Neural cell (in vitro differentiated cells): ENCODE data around the gene CACNA1S. TPM values are rescaled to one million over a fixed set of nuclear protein-coding genes. Genes with fewer than 3 reads are reported as not detected.

ENCODE experiments used
- H2AFZ ChIP-seq: fragments of 200-600, 300-800 bp; sonication (generic), shearing (Covaris generic); 2 replicates; pipeline ENCODE4 v1.6.0; 2014; ENCODE audit warnings: low read depth, mild to moderate bottlenecking, antibody characterized with exemption, low read length, moderate library complexity
- H3F3A ChIP-seq: fragments of 200-600 bp; shearing (Covaris generic); 2 replicates; pipeline ENCODE4 v1.6.1; 2016; ENCODE audit warnings: mild to moderate bottlenecking, moderate library complexity, mixed read lengths, antibody characterized with exemption, low read length; ENCODE audit not compliant: insufficient read depth, poor library complexity, severe bottlenecking
- H3K27ac ChIP-seq: fragments of 200-600, 300-800 bp; sonication (generic), shearing (Covaris generic); 2 replicates; pipeline ENCODE4 v1.5.1; 2014; ENCODE audit warnings: mild to moderate bottlenecking, low read length, moderate library complexity
- H3K27me3 ChIP-seq: fragments of 300-800, 200-600 bp; sonication (generic), shearing (Covaris generic); 2 replicates; pipeline ENCODE4 v1.6.0; 2014; ENCODE audit warnings: mild to moderate bottlenecking, low read depth, low read length, moderate library complexity; ENCODE audit not compliant: insufficient read depth
- H3K36me3 ChIP-seq: fragments of 300-800, 200-600 bp; sonication (generic), shearing (Covaris generic); 2 replicates; pipeline ENCODE4 v1.5.1; 2014; ENCODE audit warnings: mild to moderate bottlenecking, antibody characterized with exemption, low read length, moderate library complexity; ENCODE audit not compliant: insufficient read depth
- H3K4me2 ChIP-seq: fragments of 300-800, 200-600 bp; sonication (generic), shearing (Covaris generic); 2 replicates; pipeline ENCODE4 v1.6.0; 2014; ENCODE audit warnings: mild to moderate bottlenecking, low read length
- H3K4me3 ChIP-seq: fragments of 300-800, 200-600 bp; sonication (generic), shearing (Covaris generic); 2 replicates; pipeline ENCODE4 v1.5.1; 2014; ENCODE audit warnings: mild to moderate bottlenecking, low read length, moderate library complexity
- H3K79me2 ChIP-seq: fragments of 200-600 bp; shearing (Covaris generic); replicated peaks from 2 replicates; pipeline ENCODE4 v1.6.0; 2014; ENCODE audit warnings: mild to moderate bottlenecking, low read length, moderate library complexity; ENCODE audit not compliant: insufficient read depth
- H3K9ac ChIP-seq: fragments of 300-800, 200-600 bp; sonication (generic), shearing (Covaris generic); 2 replicates; pipeline ENCODE4 v1.6.1; 2016; ENCODE audit warnings: mild to moderate bottlenecking, low read length, mixed read lengths
- H3K9me2 ChIP-seq: fragments of 200-600 bp; shearing (Covaris generic); 2 replicates; pipeline ENCODE4 v1.6.1; 2016; ENCODE audit warnings: mild to moderate bottlenecking, low read length, mixed read lengths; ENCODE audit not compliant: insufficient read depth
- H3K9me3 ChIP-seq: fragments of 200-600, 300-800 bp; sonication (generic), shearing (Covaris generic); 2 replicates; pipeline ENCODE4 v1.6.1; 2016; ENCODE audit warnings: mild to moderate bottlenecking, mixed run types, low read length, moderate library complexity, mixed read lengths
- H4K20me1 ChIP-seq: fragments of 200-600 bp; shearing (Covaris generic); 2 replicates; pipeline ENCODE4 v1.6.1; 2016; ENCODE audit warnings: mild to moderate bottlenecking, mixed run types; ENCODE audit not compliant: insufficient read depth
- EP300 ChIP-seq: fragments of 450-650 bp; conservative IDR thresholded peaks from 2 replicates; pipeline ENCODE4 v1.6.1; 2014; ENCODE audit warnings: antibody characterized with exemption, mild to moderate bottlenecking, moderate library complexity; ENCODE audit not compliant: poor library complexity, severe bottlenecking
- EZH2 ChIP-seq: fragments of 200-600, 300-800 bp; shearing (Covaris generic), sonication (generic); IDR thresholded peaks from 2 replicates; pipeline ENCODE4 v1.6.1; 2014; ENCODE audit warnings: antibody characterized with exemption, low read length, borderline replicate concordance, mild to moderate bottlenecking; ENCODE audit not compliant: insufficient read depth, poor library complexity, severe bottlenecking
- MXI1 ChIP-seq: fragments of 450-650 bp; conservative IDR thresholded peaks from 2 replicates; pipeline ENCODE4 v1.6.1; 2014; ENCODE audit warnings: antibody characterized with exemption, mild to moderate bottlenecking; ENCODE audit not compliant: poor library complexity, severe bottlenecking
- POLR2AphosphoS5 ChIP-seq: IDR thresholded peaks from 2 replicates; pipeline ENCODE4 v1.6.1; 2012
- RAD21 ChIP-seq: fragments of 450-650 bp; conservative IDR thresholded peaks from 2 replicates; pipeline ENCODE4 v1.6.1; 2014; ENCODE audit warnings: antibody characterized with exemption, mild to moderate bottlenecking, moderate library complexity
- SMC3 ChIP-seq: fragments of 450-650 bp; conservative IDR thresholded peaks from 2 replicates; pipeline ENCODE4 v1.6.1; 2014; ENCODE audit warnings: antibody characterized with exemption, mild to moderate bottlenecking, moderate library complexity; ENCODE audit not compliant: poor library complexity
- TAF1 ChIP-seq: IDR thresholded peaks from 2 replicates; pipeline ENCODE4 v1.6.1; 2012; ENCODE audit warnings: low read depth
- polyA plus RNA-seq: library from polyadenylated mRNA; depleted of rRNA; stranded (reverse); fragments of >200 nt; gene quantifications from 2 replicates; pipeline ENCODE4 v1.2.3, GENCODE V29; 2014
- TF ChIP-seq, protein P1 (sequence below): fragments of 450-650 bp; IDR thresholded peaks from 2 replicates; pipeline ENCODE4 v1.5.1; 2014; ENCODE audit warnings: antibody characterized with exemption, mild to moderate bottlenecking, moderate library complexity; ENCODE audit not compliant: poor library complexity, severe bottlenecking
- TF ChIP-seq, protein P2 (sequence below): IDR thresholded peaks from 2 replicates; pipeline ENCODE4 v1.6.1; 2012; ENCODE audit warnings: borderline replicate concordance

Gene CACNA1S
- polyA plus RNA-seq, 1 donor from 2014 or later: 0.05 TPM

DNA sequence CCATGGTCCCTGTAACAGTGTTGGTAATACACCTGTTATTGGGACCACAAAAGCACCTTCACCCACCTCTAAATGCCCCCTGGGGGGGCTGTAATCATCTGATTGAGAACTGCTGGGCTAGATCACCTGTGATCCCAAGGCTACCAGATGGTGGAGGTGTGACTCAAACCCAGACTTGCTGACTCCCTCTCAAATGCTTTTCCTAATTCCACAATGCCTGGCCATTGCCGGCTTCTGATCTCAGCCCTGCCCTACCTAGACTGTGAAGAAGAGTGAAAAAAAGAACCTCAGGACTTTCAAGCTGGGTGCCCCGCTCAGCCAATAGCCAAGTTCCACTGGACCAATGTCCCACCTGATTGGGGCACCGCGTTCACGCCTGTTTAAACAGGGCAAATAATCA lies 32.5 kb upstream of the CACNA1S start:
- Histone ChIP-seq H3K9ac (no peak overlapping the region), H3K36me3 (peaks cover 6% of the 10 kb centered on the region), H2AFZ (no peak overlapping the region), H3K9me3 (no peaks in the 10 kb centered on the region), H4K20me1 (no peaks in the 10 kb centered on the region), H3K79me2 (no peaks in the 10 kb centered on the region), H3K27me3 (no peaks in the 10 kb centered on the region), H3K27ac (no peak overlapping the region), H3K4me3 (no peak overlapping the region), H3F3A (no peaks in the 10 kb centered on the region), H3K9me2 (no peaks in the 10 kb centered on the region), H3K4me2 (no peak overlapping the region)
- TF ChIP-seq POLR2AphosphoS5: no peak
- TF ChIP-seq TAF1: no peak
- no peak for TF ChIP-seq EP300
- TF ChIP-seq EZH2: no peak
- TF ChIP-seq, protein P1, sequence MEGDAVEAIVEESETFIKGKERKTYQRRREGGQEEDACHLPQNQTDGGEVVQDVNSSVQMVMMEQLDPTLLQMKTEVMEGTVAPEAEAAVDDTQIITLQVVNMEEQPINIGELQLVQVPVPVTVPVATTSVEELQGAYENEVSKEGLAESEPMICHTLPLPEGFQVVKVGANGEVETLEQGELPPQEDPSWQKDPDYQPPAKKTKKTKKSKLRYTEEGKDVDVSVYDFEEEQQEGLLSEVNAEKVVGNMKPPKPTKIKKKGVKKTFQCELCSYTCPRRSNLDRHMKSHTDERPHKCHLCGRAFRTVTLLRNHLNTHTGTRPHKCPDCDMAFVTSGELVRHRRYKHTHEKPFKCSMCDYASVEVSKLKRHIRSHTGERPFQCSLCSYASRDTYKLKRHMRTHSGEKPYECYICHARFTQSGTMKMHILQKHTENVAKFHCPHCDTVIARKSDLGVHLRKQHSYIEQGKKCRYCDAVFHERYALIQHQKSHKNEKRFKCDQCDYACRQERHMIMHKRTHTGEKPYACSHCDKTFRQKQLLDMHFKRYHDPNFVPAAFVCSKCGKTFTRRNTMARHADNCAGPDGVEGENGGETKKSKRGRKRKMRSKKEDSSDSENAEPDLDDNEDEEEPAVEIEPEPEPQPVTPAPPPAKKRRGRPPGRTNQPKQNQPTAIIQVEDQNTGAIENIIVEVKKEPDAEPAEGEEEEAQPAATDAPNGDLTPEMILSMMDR: no peak

DNA sequence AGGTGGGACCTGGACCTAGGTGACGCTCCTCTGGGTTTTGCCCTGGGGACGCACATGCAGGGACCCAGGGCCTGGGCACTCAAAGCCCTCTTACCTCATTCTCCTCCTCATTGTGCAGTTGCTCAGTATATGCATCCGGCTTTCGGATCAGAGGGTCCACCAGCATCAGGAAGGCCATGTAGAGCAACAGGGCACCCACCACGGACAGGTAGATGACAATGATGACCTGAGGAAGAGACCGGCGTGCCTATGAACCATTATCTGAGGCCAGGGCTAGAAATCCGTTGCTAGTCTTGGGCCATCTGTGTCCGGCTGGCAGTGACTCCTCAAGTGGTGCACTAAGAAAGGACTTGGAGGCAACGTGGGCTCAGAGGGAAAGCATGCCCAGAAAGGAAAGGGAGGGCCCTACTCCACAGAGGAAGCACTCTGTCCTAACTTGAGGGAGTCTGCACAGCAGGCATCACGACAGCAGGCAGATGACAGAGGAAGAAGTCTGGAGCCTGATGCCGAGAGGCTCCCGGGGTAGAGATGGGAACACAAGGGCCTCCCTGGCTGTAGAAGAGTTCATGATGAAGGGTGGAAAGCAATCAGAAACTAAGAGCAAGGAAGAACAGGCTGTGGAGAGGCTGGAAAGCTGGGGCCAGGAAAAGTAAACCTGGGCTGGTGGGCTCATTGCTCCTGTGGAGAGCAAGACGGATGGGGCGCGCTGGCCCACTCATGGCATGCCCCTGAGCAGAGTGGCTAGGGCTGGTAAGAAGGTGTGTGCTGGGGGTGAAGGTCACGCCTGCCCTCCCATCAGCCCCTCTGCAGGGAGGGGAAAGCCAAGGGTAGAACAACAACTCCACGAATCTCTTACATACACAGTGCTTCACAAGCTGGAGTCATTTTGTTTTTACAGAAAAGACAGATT lies 31.8 kb upstream of the CACNA1S start:
- Histone ChIP-seq H3K27me3 (no peaks in the 10 kb centered on the region), H3K79me2 (no peaks in the 10 kb centered on the region), H2AFZ (no peak overlapping the region), H3K9me2 (no peaks in the 10 kb centered on the region), H3K9me3 (no peaks in the 10 kb centered on the region), H4K20me1 (no peaks in the 10 kb centered on the region), H3K4me2 (no peak overlapping the region), H3K4me3 (no peak overlapping the region), H3K27ac (no peak overlapping the region), H3K36me3 (peaks cover 4% of the 10 kb centered on the region), H3F3A (no peaks in the 10 kb centered on the region), H3K9ac (no peak overlapping the region)
- TF ChIP-seq, protein P1: no peak
- no peak for TF ChIP-seq TAF1
- TF ChIP-seq RAD21: no peak

- Histone ChIP-seq H3K9me2 (no peaks in the 10 kb centered on the region), H3K4me2 (no peak overlapping the region), H3K27ac (no peak overlapping the region), H3K4me3 (no peak overlapping the region), H3K36me3 (no peaks in the 10 kb centered on the region), H3F3A (no peaks in the 10 kb centered on the region), H2AFZ (no peak overlapping the region), H4K20me1 (no peaks in the 10 kb centered on the region), H3K27me3 (no peaks in the 10 kb centered on the region), H3K9ac (no peak overlapping the region), H3K79me2 (no peaks in the 10 kb centered on the region), H3K9me3 (no peaks in the 10 kb centered on the region)
- TF ChIP-seq TAF1 (no peak), EZH2 (no peak), POLR2AphosphoS5 (no peak), SMC3 (no peak), MXI1 (no peak)
- TF ChIP-seq, protein P1: no peak
- TF ChIP-seq, protein P2, sequence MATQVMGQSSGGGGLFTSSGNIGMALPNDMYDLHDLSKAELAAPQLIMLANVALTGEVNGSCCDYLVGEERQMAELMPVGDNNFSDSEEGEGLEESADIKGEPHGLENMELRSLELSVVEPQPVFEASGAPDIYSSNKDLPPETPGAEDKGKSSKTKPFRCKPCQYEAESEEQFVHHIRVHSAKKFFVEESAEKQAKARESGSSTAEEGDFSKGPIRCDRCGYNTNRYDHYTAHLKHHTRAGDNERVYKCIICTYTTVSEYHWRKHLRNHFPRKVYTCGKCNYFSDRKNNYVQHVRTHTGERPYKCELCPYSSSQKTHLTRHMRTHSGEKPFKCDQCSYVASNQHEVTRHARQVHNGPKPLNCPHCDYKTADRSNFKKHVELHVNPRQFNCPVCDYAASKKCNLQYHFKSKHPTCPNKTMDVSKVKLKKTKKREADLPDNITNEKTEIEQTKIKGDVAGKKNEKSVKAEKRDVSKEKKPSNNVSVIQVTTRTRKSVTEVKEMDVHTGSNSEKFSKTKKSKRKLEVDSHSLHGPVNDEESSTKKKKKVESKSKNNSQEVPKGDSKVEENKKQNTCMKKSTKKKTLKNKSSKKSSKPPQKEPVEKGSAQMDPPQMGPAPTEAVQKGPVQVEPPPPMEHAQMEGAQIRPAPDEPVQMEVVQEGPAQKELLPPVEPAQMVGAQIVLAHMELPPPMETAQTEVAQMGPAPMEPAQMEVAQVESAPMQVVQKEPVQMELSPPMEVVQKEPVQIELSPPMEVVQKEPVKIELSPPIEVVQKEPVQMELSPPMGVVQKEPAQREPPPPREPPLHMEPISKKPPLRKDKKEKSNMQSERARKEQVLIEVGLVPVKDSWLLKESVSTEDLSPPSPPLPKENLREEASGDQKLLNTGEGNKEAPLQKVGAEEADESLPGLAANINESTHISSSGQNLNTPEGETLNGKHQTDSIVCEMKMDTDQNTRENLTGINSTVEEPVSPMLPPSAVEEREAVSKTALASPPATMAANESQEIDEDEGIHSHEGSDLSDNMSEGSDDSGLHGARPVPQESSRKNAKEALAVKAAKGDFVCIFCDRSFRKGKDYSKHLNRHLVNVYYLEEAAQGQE: no peak
These were observed 30.9 kb upstream of the CACNA1S start for GRCh38 chr1:201142849-201143725.
